ENCODE results near the gene SLC34A3.

The SLC34A3 gene

GRCh38 chr9:137230705-137231371 is at the start of gene SLC34A3:
TSS of gene SLC34A3 (plus strand) at chr9:137230901. CDS start at chr9:137231703, 802 bp downstream.
- DNase-seq (ENCODE audit: low spot score) = no peak

GRCh38 chr9:137181680-137182079 is 49.0 kb upstream of the SLC34A3 start:
- DNase-seq (ENCODE audit: low spot score) = no peak

- DNase-seq (ENCODE audit: low spot score) = no peak
Measured at GRCh38 chr9:137182836-137183235, 47.9 kb upstream of the SLC34A3 start.

- no peak for DNase-seq (ENCODE audit: low spot score)
Measured at GRCh38 chr9:137183980-137184595, 46.6 kb upstream of the SLC34A3 start.

GRCh38 chr9:137184881-137185660 is 45.6 kb upstream of the SLC34A3 start:
- DNase-seq (ENCODE audit: low spot score) = no peak

GRCh38 chr9:137185921-137186320 is 44.8 kb upstream of the SLC34A3 start:
- DNase-seq (ENCODE audit: low spot score) = no peak

- DNase-seq (ENCODE audit: low spot score) = no peak
Measured at GRCh38 chr9:137186385-137186784, 44.3 kb upstream of the SLC34A3 start.

GRCh38 chr9:137187386-137187785 is 43.3 kb upstream of the SLC34A3 start:
- DNase-seq (ENCODE audit: low spot score) = no peak

- no peak for DNase-seq (ENCODE audit: low spot score)
Measured at GRCh38 chr9:137188086-137188489, 42.6 kb upstream of the SLC34A3 start.

- DNase-seq (ENCODE audit: low spot score) = peak; percentile 98
Measured at GRCh38 chr9:137188490-137189296, 42.0 kb upstream of the SLC34A3 start, which contains the start of the genes ANAPC2 and SSNA1. TSS of gene ANAPC2 (minus strand) at chr9:137188560. CDS start at chr9:137188532, 28 bp downstream. TSS of gene SSNA1 (plus strand) at chr9:137188676. CDS start at chr9:137188727, 51 bp downstream.

GRCh38 chr9:137189297-137190295 is 41.1 kb upstream of the SLC34A3 start:
- DNase-seq (ENCODE audit: low spot score) = no peak

GRCh38 chr9:137190315-137190856 is 40.3 kb upstream of the SLC34A3 start:
- no peak for DNase-seq (ENCODE audit: low spot score)

- DNase-seq (ENCODE audit: low spot score) = no peak
Measured at GRCh38 chr9:137191245-137191644, 39.5 kb upstream of the SLC34A3 start.

- no peak for DNase-seq (ENCODE audit: low spot score)
Measured at GRCh38 chr9:137191691-137192447, 38.8 kb upstream of the SLC34A3 start.

- DNase-seq (ENCODE audit: low spot score) = no peak
Measured at GRCh38 chr9:137192448-137192780, 38.3 kb upstream of the SLC34A3 start.

- DNase-seq (ENCODE audit: low spot score) = no peak
Measured at GRCh38 chr9:137192859-137193258, 37.8 kb upstream of the SLC34A3 start.

- DNase-seq (ENCODE audit: low spot score) = no peak
Measured at GRCh38 chr9:137193771-137194170, 36.9 kb upstream of the SLC34A3 start.

GRCh38 chr9:137194388-137194787 is 36.3 kb upstream of the SLC34A3 start:
- DNase-seq (ENCODE audit: low spot score) = peak; percentile 73

GRCh38 chr9:137194909-137195308 is 35.8 kb upstream of the SLC34A3 start:
- no peak for DNase-seq (ENCODE audit: low spot score)

Data from D341Med (cell line).